Measurements from ENCODE around the gene CPA4.

DNA sequence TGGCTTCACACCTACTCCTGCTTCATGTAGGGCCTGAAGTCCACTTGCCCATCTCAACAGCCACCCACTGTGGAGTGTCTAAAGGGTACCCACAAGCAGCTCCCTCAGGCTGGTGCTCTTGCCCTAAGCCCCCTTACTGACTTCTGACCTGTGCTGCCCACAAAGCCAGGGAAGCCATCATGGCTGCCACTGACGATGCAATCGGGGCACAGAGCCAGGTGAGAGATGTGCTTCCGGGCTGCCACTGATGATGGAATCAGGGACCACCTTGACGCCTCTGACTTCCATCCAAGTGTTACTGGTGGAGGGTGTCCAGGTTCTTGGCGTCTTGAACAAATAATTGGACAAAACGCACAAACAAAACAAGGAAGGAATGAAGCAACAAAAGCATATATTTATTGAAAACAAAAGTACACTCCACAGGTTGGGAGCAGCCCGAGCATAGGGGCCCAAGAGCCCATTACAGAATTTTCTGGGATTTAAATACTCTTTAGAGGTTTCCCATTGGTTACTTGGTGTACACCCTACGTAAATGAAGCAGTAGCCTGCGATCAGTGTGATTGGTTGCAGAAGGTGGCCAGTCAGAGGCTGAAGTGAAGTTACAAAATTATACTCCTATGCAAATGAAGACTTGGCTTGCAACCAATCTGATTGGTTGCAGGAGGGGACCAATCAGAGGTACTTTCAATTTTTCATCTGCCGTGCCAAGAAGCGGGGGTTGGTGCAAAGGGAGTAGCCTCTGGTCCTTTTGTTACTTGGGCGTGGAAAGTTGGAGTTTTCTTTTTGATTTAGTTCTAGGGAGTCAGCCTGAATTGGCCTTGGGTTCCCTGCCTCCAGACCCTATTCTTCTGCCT lies 21.8 kb upstream of the CPA4 start:
- TF ChIP-seq POLR2A (IDR thresholded peaks at IDR 0.05), result no peak
- TF ChIP-seq, protein P1, sequence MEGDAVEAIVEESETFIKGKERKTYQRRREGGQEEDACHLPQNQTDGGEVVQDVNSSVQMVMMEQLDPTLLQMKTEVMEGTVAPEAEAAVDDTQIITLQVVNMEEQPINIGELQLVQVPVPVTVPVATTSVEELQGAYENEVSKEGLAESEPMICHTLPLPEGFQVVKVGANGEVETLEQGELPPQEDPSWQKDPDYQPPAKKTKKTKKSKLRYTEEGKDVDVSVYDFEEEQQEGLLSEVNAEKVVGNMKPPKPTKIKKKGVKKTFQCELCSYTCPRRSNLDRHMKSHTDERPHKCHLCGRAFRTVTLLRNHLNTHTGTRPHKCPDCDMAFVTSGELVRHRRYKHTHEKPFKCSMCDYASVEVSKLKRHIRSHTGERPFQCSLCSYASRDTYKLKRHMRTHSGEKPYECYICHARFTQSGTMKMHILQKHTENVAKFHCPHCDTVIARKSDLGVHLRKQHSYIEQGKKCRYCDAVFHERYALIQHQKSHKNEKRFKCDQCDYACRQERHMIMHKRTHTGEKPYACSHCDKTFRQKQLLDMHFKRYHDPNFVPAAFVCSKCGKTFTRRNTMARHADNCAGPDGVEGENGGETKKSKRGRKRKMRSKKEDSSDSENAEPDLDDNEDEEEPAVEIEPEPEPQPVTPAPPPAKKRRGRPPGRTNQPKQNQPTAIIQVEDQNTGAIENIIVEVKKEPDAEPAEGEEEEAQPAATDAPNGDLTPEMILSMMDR (IDR thresholded peaks at IDR 0.05), result no peak
